ENCODE measurements around the gene SELENON. TPM values are rescaled to one million over a fixed set of nuclear protein-coding genes. Genes with fewer than 3 reads are reported as not detected.

SELENON gene
- total and polyA plus RNA-seq, 2 of the 4 experiments (the other 2 are of a cell fraction): 9.1 to 114 TPM

GRCh38 chr1:25804964-25805862, 5.2 kb downstream of the SELENON start:
- Histone ChIP-seq H4K5ac (ENCODE audit: low read depth, low read length) (no peak overlapping the region), H4K91ac (ENCODE audit: insufficient read depth, low read depth, low read length) (no peak overlapping the region), H3K27ac (ENCODE audit: insufficient read depth, low read length) (no peak overlapping the region), H3K4me1 (ENCODE audit: control insufficient read depth, insufficient read depth, low read length) (peaks cover 12% of the 10 kb centered on the region), H3K23ac (ENCODE audit: low read depth, low read length) (no peak overlapping the region), H2AK5ac (ENCODE audit: low read depth, low read length) (no peak overlapping the region), H4K8ac (ENCODE audit: low read depth in 2 of 2, low read length in 2 of 2) (no peak overlapping the region), H2AFZ (replicated peaks; ENCODE audit: low read length, poor library complexity) (no peak overlapping the region), H3K18ac (ENCODE audit: low read depth, low read length) (no peak overlapping the region), H3K9me1 (ENCODE audit: insufficient read depth, low read length) (peaks cover 9% of the 10 kb centered on the region), H3K56ac (ENCODE audit: extremely low read depth, insufficient read depth, low read length) (no peak overlapping the region), H2BK120ac (ENCODE audit: low read depth, low read length) (no peak overlapping the region), H3K27me3 (ENCODE audit: control insufficient read depth, insufficient read depth, low read length) (no peaks in the 10 kb centered on the region), H3K9me3 (ENCODE audit: control insufficient read depth, insufficient read depth, low read length) (no peaks in the 10 kb centered on the region), H4K20me1 (ENCODE audit: insufficient read depth, low read length) (peaks cover 14% of the 10 kb centered on the region), H3K4ac (ENCODE audit: low read depth, low read length) (no peak overlapping the region), H3K9ac (ENCODE audit: low read depth, low read length) (no peak overlapping the region), H3K14ac (replicated peaks; ENCODE audit: low read depth, low read length) (no peak overlapping the region), H3K4me3 (ENCODE audit: insufficient read depth, low read depth, low read length) (no peak overlapping the region), H2BK5ac (ENCODE audit: low read depth, low read length, poor library complexity, severe bottlenecking) (no peak overlapping the region), H3K4me2 (ENCODE audit: low read depth, low read length) (no peak overlapping the region), H2BK20ac (ENCODE audit: low read depth, low read length) (no peak overlapping the region), H3K36me3 (ENCODE audit: control insufficient read depth, insufficient read depth, low read length) (peaks cover 36% of the 10 kb centered on the region; the same call in 1 of the 2 replicates), H2AK9ac (replicated peaks; ENCODE audit: low read depth, low read length, poor library complexity) (peak overlapping the region; percentile 15), H2BK15ac (ENCODE audit: low read depth, low read length) (no peak overlapping the region), H3K79me1 (ENCODE audit: low read depth in 1 of 2, low read length in 2 of 2) (peaks cover 28 to 43% of the 10 kb centered on the region in 2 experiments)
- in situ Hi-C loops (cut with MboI; ENCODE audit: low sequenced_read_pairs): loop anchor here (25.0 kb wide), 2 partner anchors 393 to 568 kb away; partner anchors contain the start of genes RHCE, RSRP1 and SYF2
- no TSS peak for BruUV-seq (replicated peaks)
- ATAC-seq (ENCODE audit: low read depth) (no peak), DNase-seq (no peak)
- 72% methylated on average over 4 of the region's 15 CpGs; no CpG with 5 or more reads in 1 of the 2 experiments for WGBS, 2 experiments (ENCODE audit: extremely low coverage in 2 of 2, insufficient read length in 1 of 2)
- POLR2A ChIA-PET (ENCODE audit: unreplicated experiment): no interaction called here
- dilution Hi-C loops (cut with HindIII; ENCODE audit: low sequenced_read_pairs, unreplicated experiment): no loop called here
- intact Hi-C loops (cut with micrococcal nuclease): no loop called here
- CTCF ChIA-PET: interaction anchor here (0.6 kb wide), 1 partner anchor 79 kb away, joined by 3 read pairs; no protein-coding TSS in a partner anchor
- TF ChIP-seq NFE2L2 (IDR thresholded peaks at IDR 0.05; ENCODE audit: low read depth, low read length) (no peak), MXI1 (IDR thresholded peaks at IDR 0.05; ENCODE audit: borderline replicate concordance, low read depth, low read length) (no peak), POLR2A (IDR thresholded peaks at IDR 0.05; ENCODE audit: low read depth, low read length) (no peak), RCOR1 (IDR thresholded peaks at IDR 0.05; ENCODE audit: insufficient replicate concordance, low read length) (no peak), MAFK (IDR thresholded peaks at IDR 0.05; ENCODE audit: low read depth, low read length) (no peak), ELK1 (IDR thresholded peaks at IDR 0.05; ENCODE audit: borderline replicate concordance, low read depth, low read length) (no peak), FOS (IDR thresholded peaks at IDR 0.05; ENCODE audit: low read depth, low read length) (no peak), BHLHE40 (IDR thresholded peaks at IDR 0.05; ENCODE audit: low read depth, low read length) (no peak), MAZ (IDR thresholded peaks at IDR 0.05; ENCODE audit: borderline replicate concordance, low read depth, low read length) (no peak), RAD21 (IDR thresholded peaks at IDR 0.05; ENCODE audit: low read length) (no peak), CHD1 (IDR thresholded peaks at IDR 0.05; ENCODE audit: low read depth, low read length) (no peak), SMC3 (IDR thresholded peaks at IDR 0.05; ENCODE audit: low read depth, low read length) (no peak), USF2 (IDR thresholded peaks at IDR 0.05; ENCODE audit: low read depth, low read length) (no peak), CTCF (conservative IDR thresholded peaks at IDR 0.05; ENCODE audit: low read depth, low read length) (no peak)
